A549 (cell line): Measurements from ENCODE around the gene PTPA. TPM values are rescaled to one million over a fixed set of nuclear protein-coding genes. Genes with fewer than 3 reads are reported as not detected.
A peak's percentile ranks its signal among the peaks of the same experiment; 100 is the strongest.

ENCODE experiments used
- ATAC-seq, 2 experiments: fragments of 200-7000 bp in 1 of 2; fragments of >200 bp in 1 of 2; cut with Nextera tagmentation in 1 of 2; cut with Tn5 transposase in 1 of 2; 3 replicates each; pipeline versions ENCODE4 v1.8.0 to v1.9.1; 2018 to 2020; ENCODE audit warnings: mild to moderate bottlenecking in 1 of 2, moderate library complexity in 1 of 2
- CTCF ChIA-PET: fragments of 300-600 bp; sonication (Branson Sonifier 250); formaldehyde crosslinking; extraction: SDS; loops from one replicate; lab custom pipeline; 2021; ENCODE audit warnings: antibody characterized with exemption, inconsistent platforms; lab: Yijun Ruan, JAX
- POLR2A ChIA-PET: fragments of 350-600 bp; formaldehyde crosslinking; extraction: SDS; loops from one replicate; lab custom pipeline; 2021; ENCODE audit warnings: antibody characterized with exemption, inconsistent platforms; lab: Yijun Ruan, JAX
- DNase-seq, 2 experiments: peaks; one replicate each; pipeline versions ENCODE4 v3.0.0 to v3.0.0-alpha.2; 2011 to 2016; ENCODE audit warnings: low read depth in 1 of 2, low spot score in 1 of 2
- FAIRE-seq: peaks from 2 replicates; lab custom pipeline; 2011; peaks lifted over from hg19 to GRCh38; lab: Jason Lieb, UNC
- H3K27ac ChIP-seq, 2 experiments: fragments of >200 bp; sonication (Bioruptor Twin); formaldehyde crosslinking; 3 replicates each; pipeline ENCODE4 v1.5.1; 2016 to 2017
- H3K4me1 ChIP-seq: fragments of >200 bp; sonication (Bioruptor Twin); formaldehyde crosslinking; 3 replicates; pipeline ENCODE4 v1.6.1; 2016
- H3K4me2 ChIP-seq: fragments of >200 bp; sonication (Bioruptor Twin); formaldehyde crosslinking; 3 replicates; pipeline ENCODE4 v1.6.1; 2016
- H3K4me3 ChIP-seq: fragments of >200 bp; sonication (Bioruptor Twin); formaldehyde crosslinking; 3 replicates; pipeline ENCODE4 v1.5.1; 2016
- H3K9me3 ChIP-seq: fragments of >200 bp; sonication (Bioruptor Twin); formaldehyde crosslinking; 3 replicates; pipeline ENCODE4 v1.6.1; 2016
- BCL3 ChIP-seq: fragments of >200 bp; sonication (Bioruptor Twin); formaldehyde crosslinking; IDR thresholded peaks from 3 replicates; pipeline ENCODE4 v1.6.1; 2016
- CBX2 ChIP-seq: fragments of 200-600 bp; sonication (generic); IDR thresholded peaks from 2 replicates; pipeline ENCODE4 v1.6.1; 2016; ENCODE audit warnings: low read depth, mild to moderate bottlenecking, borderline replicate concordance
- CEBPB ChIP-seq, 2 experiments: fragments of >200 bp in 1 of 2; sonication (Bioruptor Twin) in 1 of 2; formaldehyde crosslinking in 1 of 2; IDR thresholded peaks; 2 replicates each; pipeline ENCODE4 v1.6.1; 2012 to 2016
- CTCF ChIP-seq: fragments of >200 bp; sonication (Bioruptor Twin); formaldehyde crosslinking; IDR thresholded peaks from 3 replicates; pipeline ENCODE4 v1.5.1; 2016
- E2F6 ChIP-seq: IDR thresholded peaks from 2 replicates; pipeline ENCODE4 v1.6.1; 2012; ENCODE audit warnings: low read depth, borderline replicate concordance
- EHMT2 ChIP-seq: fragments of 200-600 bp; sonication (generic); IDR thresholded peaks from 2 replicates; pipeline ENCODE4 v1.6.1; 2016; ENCODE audit warnings: antibody characterized with exemption, low read depth, mild to moderate bottlenecking, moderate library complexity
- ELK1 ChIP-seq: fragments of 150-350 bp; IDR thresholded peaks from 2 replicates; pipeline ENCODE4 v1.6.1; 2014; ENCODE audit warnings: low read depth, mild to moderate bottlenecking, low read length
- FOSB ChIP-seq: fragments of 250-450 bp; sonication (Bioruptor Pico); IDR thresholded peaks from 2 replicates; pipeline ENCODE4 v1.5.0; 2020; ENCODE audit warnings: mild to moderate bottlenecking, moderate library complexity
- HMGXB4 ChIP-seq: fragments of 250-450 bp; sonication (Bioruptor Pico); IDR thresholded peaks from 2 replicates; pipeline ENCODE4 v1.5.0; 2021; ENCODE audit warnings: mild to moderate bottlenecking, moderate library complexity, borderline replicate concordance
- HOXA7 ChIP-seq: fragments of 250-450 bp; sonication (Bioruptor Pico); IDR thresholded peaks from 2 replicates; pipeline ENCODE4 v1.5.0; 2020; ENCODE audit warnings: mild to moderate bottlenecking, moderate library complexity
- HOXB13 ChIP-seq: fragments of 250-450 bp; sonication (Bioruptor Pico); IDR thresholded peaks from 2 replicates; pipeline ENCODE4 v1.5.0; 2020; ENCODE audit warnings: low read depth, mild to moderate bottlenecking, moderate library complexity
- HOXB5 ChIP-seq: fragments of 250-450 bp; sonication (Bioruptor Pico); IDR thresholded peaks from 2 replicates; pipeline ENCODE4 v1.5.0; 2020; ENCODE audit warnings: mild to moderate bottlenecking, moderate library complexity
- JUN ChIP-seq, 2 experiments: fragments of >200 bp; sonication (Bioruptor Twin); formaldehyde crosslinking; IDR thresholded peaks; 2 replicates in 1 of 2; 3 replicates in 1 of 2; pipeline ENCODE4 v1.6.1; 2016 to 2017
- JUNB ChIP-seq: fragments of >200 bp; sonication (Bioruptor Twin); formaldehyde crosslinking; IDR thresholded peaks from 2 replicates; pipeline ENCODE4 v1.6.1; 2016
- KDM1A ChIP-seq: fragments of 200-600 bp; sonication (generic); IDR thresholded peaks from 2 replicates; pipeline ENCODE4 v1.6.1; 2016; ENCODE audit warnings: low read depth, mild to moderate bottlenecking
- NFE2L2 ChIP-seq: fragments of 150-350 bp; conservative IDR thresholded peaks from 2 replicates; pipeline ENCODE4 v1.6.1; 2014; ENCODE audit warnings: low read length
- RAD21 ChIP-seq, 2 experiments: fragments of >200 bp in 1 of 2; sonication (Bioruptor Twin) in 1 of 2; formaldehyde crosslinking in 1 of 2; IDR thresholded peaks in 1 of 2; conservative IDR thresholded peaks in 1 of 2; 2 replicates in 1 of 2; 3 replicates in 1 of 2; pipeline ENCODE4 v1.6.1; 2012 to 2018; ENCODE audit warnings: inconsistent platforms in 1 of 2
- REST ChIP-seq: fragments of 200-600 bp; sonication (generic); IDR thresholded peaks from 2 replicates; pipeline ENCODE4 v1.6.1; 2016; ENCODE audit warnings: antibody characterized with exemption, mild to moderate bottlenecking, moderate library complexity
- RNF2 ChIP-seq: fragments of 200-600 bp; sonication (generic); IDR thresholded peaks from 2 replicates; pipeline ENCODE4 v1.6.1; 2016; ENCODE audit warnings: low read depth, mild to moderate bottlenecking, antibody characterized with exemption, moderate library complexity, borderline replicate concordance
- SMC3 ChIP-seq: fragments of >200 bp; sonication (Bioruptor Twin); formaldehyde crosslinking; IDR thresholded peaks from 3 replicates; pipeline ENCODE4 v1.6.1; 2018; ENCODE audit warnings: inconsistent platforms
- TFCP2L1 ChIP-seq: fragments of 250-450 bp; sonication (Bioruptor Pico); IDR thresholded peaks from 2 replicates; pipeline ENCODE4 v1.5.0; 2021; ENCODE audit warnings: mild to moderate bottlenecking
- ZC3H11A ChIP-seq: fragments of 450-650 bp; IDR thresholded peaks from 2 replicates; pipeline ENCODE4 v1.6.1; 2014; ENCODE audit warnings: antibody characterized with exemption, mild to moderate bottlenecking
- ZNF302 ChIP-seq: fragments of 250-450 bp; sonication (Bioruptor Pico); IDR thresholded peaks from 2 replicates; pipeline ENCODE4 v1.9.0; 2021; ENCODE audit warnings: inconsistent platforms, mild to moderate bottlenecking, moderate library complexity
- WGBS: methylation state at CpG from one replicate; pipeline ENCODE4 v1.1.6; 2017; ENCODE audit errors: missing lambda C conversion rate; 5-methylcytosine and 5-hydroxymethylcytosine counted together
- polyA plus RNA-seq, 4 experiments: library from polyadenylated mRNA; depleted of rRNA in 3 of 4; stranded (reverse); fragments of >200 nt; fragmentation: RNase III in 1 of 4; extraction: RNeasy Plus Mini Kit Qiagen cat#74134 plus additional on column Dnase treatment in 1 of 4; gene quantifications; 2 replicates in 3 of 4; 3 replicates in 1 of 4; pipeline ENCODE4 v1.2.3, GENCODE V29; 2011 to 2017

PTPA gene
- polyA plus RNA-seq, 2 of the 4 experiments (the other 2 are of a cell fraction): 140 to 161 TPM

- ATAC-seq (no peak), FAIRE-seq (no peak), DNase-seq (no peak)
- H3K27ac ChIP-seq: peak overlapping the region; percentile 55 to 80; a peak in 5 of 6 replicates
- POLR2A ChIA-PET: interaction anchor here (1.1 to 1.5 kb wide), 2 partner anchors 298 to 312 kb away, joined by 3 to 6 read pairs; no protein-coding TSS in a partner anchor
- CTCF ChIA-PET: interaction anchor here (0.8 to 38.0 kb wide), 10 partner anchors 10 to 440 kb away, joined by 3 to 1029 read pairs (median 3); no protein-coding TSS in a partner anchor
- H3K4me2 ChIP-seq: peak overlapping the region; percentile 57
- peaks cover 7% of the 10 kb centered on the region for H3K9me3 ChIP-seq
- peaks cover 59% of the 10 kb centered on the region for H3K4me1 ChIP-seq
- no peak overlapping the region for H3K4me3 ChIP-seq
- TF ChIP-seq CEBPB (IDR thresholded peaks at IDR 0.05) (no peak), RNF2 (no peak), JUNB (no peak), RAD21 (conservative IDR thresholded peaks at IDR 0.05 in 1 of 2, IDR thresholded peaks at IDR 0.05 in 1 of 2) (no peak), REST (no peak), SMC3 (no peak), HOXB5 (no peak)
- TF ChIP-seq, all 56 proteins: peak for 0
- WGBS: 65% methylated on average over 9 of the region's 9 CpGs
These were observed 73.4 kb downstream of the PTPA start for GRCh38 chr9:129184596-129185122.

GRCh38 chr9:129185402-129185801 lies 74.2 kb downstream of the PTPA start:
- TF ChIP-seq CBX2: no peak
- TF ChIP-seq CTCF: no peak
- TF ChIP-seq JUN (IDR thresholded peaks at IDR 0.05): no peak
- TF ChIP-seq ZC3H11A: no peak
- TF ChIP-seq TFCP2L1: no peak
- TF ChIP-seq ZNF302: no peak
- no peak for TF ChIP-seq KDM1A
- no peak for TF ChIP-seq EHMT2
- no peak for TF ChIP-seq E2F6
- no peak for TF ChIP-seq ELK1
- TF ChIP-seq BCL3: no peak
- TF ChIP-seq HMGXB4: no peak
- TF ChIP-seq HOXB13: no peak
- no peak for TF ChIP-seq FOSB
- TF ChIP-seq NFE2L2: no peak
- no peak for TF ChIP-seq HOXA7
- 86% methylated on average over 6 of the region's 6 CpGs for WGBS
- no peak overlapping the region for H3K4me3 ChIP-seq
- ChIA-PET CTCF (interaction anchor here (1.2 to 1.3 kb wide), 2 partner anchors 11 to 13 kb away, joined by 3 read pairs; no protein-coding TSS in a partner anchor), POLR2A (no interaction called here)
- 0 out of 3 replicates have a peak overlapping the region, but pooled peaks have one; percentile 5 for H3K4me2 ChIP-seq
- FAIRE-seq (no peak), DNase-seq (no peak), ATAC-seq (no peak)
- peaks cover 7% of the 10 kb centered on the region for H3K9me3 ChIP-seq
- H3K27ac ChIP-seq: peak overlapping the region in 1 of 2 experiments; percentile 61; a peak in 1 of 6 replicates
- H3K4me1 ChIP-seq: peaks cover 51% of the 10 kb centered on the region
